GM21825 (cell line): ENCODE data around the gene ARHGEF39.
"Not testable (repeated sequence)": the region's sequence is repeated elsewhere in the genome, so short reads cannot be mapped to it uniquely, and the experiment has no call there.

Experiments used
- ATAC-seq: cut with Tn5 transposase; IDR thresholded peaks from one replicate; pipeline ENCODE4 v1.9.1; 2021; ENCODE audit warnings: mild to moderate bottlenecking, moderate library complexity; ENCODE audit not compliant: unreplicated experiment

ARHGEF39 gene

DNA sequence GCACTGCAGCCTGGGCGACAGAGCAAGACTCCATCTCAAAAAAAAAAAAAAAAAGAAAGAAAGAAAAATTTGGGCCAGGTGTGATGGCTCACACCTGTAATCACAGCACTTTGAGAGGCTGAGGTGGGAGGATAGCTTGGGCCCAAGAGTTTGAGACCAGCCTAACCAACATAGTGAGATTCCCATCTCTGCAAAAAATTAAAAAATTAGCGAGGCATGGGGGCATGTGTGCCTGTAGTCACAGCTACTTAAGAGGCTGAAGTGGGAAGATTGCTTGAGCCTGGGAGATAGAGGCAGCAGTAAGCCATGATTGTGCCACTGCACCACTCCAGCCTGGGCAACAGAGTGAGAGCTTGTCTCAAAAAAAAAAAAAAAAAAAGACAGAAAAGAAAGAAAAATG lies 11.4 kb downstream of the ARHGEF39 start:
- no peak for ATAC-seq

DNA sequence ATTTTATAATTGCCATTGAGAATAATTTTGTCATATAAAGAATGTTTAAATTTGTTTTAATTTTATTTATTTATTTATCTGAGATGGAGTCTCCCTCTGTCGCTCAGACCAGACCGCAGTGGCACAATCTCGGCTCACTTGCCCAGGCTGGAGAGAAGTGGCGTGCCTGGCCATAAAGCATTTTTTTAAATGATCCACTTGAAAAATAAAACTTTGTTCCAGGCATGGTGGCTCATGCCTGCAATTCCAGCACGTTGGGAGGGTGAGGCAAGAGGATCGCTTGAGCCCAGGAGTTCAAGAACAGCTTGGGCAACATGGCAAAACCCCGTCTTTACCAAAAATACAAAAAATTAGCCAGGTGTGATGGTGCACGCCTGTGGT lies 12.2 kb downstream of the ARHGEF39 start:
- ATAC-seq: no peak

DNA sequence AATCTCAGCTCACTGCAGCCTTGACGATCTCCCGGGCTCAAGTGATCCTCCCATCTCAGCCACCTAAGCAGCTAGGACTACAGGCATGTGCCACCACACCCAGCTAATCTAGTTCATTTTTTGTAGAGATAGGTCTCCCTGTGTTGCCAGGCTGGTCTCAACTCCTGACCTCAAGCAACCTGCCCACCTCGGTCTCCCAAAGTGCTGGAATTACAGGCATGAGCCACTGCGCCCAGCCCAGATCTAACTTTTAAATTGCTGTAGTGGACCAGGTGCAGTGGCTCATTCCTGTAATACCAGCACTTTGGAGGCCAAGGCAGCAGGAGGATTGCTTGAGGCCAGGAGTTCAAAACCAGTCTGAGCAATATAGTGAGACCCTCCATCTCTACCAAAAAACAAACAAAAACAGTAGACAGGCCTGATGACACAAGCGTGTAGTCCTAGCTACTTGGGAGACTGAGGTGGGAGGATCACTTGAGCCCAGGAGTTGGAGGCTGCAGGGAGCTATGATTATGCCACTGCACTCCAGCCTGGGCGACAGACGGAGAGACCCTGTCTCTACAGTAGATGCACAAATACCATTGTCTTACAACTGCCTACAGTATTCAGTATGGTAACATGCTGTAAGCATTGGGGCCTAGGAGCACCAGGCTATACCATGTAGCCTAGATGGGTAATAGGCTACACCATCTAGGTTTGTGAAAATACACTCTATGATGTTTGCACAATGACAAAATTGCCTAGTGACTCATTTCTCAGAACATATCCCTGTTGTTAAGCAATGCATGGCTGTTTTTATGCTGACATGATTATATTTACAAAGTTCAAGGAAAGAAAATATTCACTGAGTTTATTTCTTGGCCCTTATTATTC lies 12.8 kb downstream of the ARHGEF39 start:
- no peak for ATAC-seq

DNA sequence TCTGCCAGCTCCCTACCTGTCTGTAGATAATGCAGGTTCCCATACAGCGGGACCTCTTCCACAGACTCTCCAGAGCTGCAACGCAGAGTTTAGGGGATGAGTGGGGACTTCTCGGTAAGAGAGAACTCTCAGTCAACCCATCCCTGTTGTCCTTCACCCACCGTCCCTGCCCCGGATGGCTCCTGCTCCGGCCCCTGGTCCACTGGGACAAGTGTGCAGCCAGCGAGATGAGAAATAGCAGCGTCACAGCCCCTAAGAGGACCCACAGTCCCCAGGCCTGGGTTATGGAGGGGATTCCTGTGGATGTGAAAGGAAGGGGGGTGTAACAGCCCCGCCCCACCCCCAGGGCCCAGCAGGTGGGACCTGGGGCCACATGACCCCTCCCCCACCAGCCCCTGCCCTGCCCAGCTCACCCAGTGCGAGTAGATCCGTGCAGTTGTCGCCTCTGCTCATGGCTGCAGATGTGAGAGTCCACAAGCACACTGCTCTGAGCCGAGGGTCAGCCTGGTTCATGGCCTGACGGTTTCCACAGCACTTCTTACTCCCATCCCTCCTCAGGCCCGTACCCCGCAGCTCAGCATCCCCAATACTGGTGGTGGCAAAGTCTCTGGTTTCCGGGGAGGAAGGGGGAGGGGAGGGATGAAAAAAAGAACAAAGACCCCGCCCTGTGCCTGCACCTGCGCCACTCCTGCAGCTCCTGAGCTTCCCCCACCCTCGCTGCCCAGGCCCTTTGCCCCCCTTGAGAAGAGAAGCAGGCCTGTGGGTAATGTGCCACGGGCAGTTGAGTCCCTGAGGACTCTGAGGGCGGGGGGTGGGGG lies 14.4 kb downstream of the ARHGEF39 start, which contains the start of gene SIT1:
SIT1 (minus strand) TSS at position 591 of the 818 bp plus-strand sequence; CDS start at position 513, 78 bp downstream.
- no peak for ATAC-seq

DNA sequence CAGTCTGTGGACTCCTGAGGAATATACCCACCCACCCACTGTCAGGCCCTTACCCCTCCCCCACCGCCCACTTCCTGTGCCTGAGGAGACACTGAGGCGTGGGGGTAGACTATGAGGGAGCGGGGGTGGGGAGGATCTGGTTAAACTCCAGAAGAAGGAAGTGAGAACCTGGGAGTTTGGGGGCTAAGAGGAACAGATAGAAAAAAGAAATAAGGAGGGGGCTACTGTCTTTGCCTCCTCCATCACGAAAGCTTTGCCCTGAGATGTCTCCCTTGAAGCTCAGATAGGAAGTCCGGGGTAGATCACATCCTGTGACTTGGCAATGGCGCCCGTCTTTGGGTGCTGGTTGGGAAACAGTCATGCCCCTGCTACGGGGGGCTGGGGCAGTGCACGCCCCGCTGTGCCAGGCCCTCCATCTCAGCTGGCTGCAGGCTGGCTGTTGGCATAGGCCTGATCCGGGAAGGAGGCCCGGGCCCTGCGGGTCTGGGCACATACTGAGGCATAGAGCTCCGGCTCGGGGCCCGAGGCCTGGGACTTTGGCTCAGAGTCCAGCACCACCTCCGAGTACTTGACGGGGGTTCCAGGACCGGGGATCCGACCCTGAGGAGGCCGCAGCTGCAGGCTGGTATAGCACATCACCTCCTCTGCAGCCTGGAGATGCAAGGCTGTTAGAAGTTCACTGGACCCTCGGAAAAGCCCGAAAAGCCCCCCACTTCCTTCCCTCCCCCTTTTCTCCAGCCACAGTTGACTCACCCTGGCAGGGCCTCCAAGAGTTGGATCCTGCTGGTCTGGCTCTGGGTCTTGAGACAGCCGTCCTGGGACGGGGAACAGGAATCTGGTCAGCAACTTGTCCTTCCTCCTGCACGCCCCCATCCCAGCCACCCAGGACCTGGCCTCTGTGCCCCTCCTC lies 15.3 kb downstream of the ARHGEF39 start:
- ATAC-seq: no peak

DNA sequence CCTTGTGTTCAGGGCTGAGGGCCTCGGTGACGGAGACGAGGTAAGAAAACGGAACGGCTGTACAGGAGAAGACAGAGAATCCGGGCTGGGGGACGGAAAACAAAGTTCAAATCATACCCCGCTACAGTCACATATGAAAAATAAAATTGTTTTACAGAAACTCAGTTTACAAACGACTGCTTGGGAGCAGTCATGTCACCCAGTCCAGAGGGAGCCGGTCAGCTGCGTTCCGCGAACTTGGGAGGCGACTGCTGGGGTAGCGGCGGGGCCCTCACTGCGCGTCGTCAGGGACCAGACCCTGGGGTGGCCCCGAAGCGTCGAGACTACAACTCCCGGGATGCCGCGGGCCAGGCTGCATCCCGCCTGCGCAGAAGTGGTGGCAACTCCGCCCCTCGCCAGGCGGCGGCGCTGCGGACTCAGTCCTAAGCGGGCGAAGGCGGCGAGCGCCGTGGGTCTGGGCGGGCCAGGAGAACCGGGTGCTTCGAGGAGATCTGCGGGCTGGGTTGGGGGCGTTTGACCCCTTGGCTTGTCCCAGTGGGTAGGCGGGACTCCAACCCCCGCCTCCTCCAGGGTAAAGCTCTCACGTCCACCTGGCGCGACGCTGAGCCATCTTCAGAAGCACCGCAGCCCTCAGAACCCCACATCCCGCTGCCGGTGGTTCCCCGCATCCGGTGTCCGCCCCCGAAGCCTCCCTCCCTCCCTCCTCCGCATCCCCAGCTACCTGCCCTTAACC lies 18.3 kb downstream of the ARHGEF39 start:
- ATAC-seq: peak; percentile 85

DNA sequence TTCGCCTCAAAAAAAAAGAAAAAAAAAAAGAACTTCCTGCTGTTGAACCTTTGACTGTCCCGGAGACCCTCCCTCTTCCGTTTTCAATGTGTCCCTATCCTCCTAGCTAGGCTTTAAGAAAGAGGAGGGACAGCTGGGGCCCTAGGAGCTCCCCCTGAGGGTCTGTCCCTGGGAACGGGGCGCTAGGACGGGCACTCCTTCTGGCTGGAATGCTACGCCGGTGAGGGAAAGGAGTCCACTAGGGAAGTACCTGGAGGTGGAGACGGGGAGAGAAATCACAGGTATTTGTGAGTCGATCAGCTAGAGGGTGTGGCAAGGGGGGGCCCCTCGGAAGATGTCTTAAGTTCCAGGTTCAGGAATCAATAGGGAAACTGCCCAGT lies 18.9 kb downstream of the ARHGEF39 start:
- no peak for ATAC-seq

DNA sequence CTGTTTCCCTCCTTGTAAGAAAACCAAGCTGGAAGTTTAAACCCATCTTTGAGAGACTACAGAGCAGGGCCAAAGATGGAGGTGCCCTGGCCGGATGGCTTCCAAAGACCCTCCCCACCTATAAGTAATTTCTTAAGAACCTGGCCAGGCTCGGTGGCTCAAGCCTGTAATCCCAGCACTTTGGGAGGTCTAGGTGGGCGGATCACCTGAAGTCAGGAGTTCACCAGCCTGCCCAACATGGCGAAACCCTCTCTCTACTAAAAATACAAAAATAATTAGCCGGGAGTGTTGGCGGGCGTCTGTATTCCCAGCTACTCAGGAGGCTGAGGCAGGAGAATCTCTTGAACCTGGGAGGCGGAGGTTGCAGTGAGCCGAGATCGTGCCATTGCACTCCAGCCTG lies 19.3 kb downstream of the ARHGEF39 start:
- ATAC-seq: not testable (repeated sequence)

DNA sequence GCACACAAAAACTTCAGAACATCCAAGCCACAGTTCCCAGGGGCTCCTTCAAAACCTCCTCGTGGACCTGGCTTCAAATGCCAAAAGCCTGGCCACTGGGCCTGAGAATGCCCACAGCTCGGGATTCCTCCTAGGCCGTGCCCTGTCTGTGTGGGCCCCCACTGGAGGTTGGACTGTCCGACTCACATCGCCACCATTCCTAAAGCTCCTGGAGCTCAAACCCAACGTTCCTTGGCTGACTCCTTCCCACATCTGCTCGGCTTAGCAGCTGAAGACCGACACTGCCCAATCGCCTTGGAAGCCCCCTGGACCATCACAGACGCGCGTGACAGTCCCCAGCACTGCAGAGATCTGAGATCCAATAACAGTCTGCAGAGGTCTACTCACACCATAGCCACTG lies 21.9 kb downstream of the ARHGEF39 start:
- ATAC-seq: no peak

DNA sequence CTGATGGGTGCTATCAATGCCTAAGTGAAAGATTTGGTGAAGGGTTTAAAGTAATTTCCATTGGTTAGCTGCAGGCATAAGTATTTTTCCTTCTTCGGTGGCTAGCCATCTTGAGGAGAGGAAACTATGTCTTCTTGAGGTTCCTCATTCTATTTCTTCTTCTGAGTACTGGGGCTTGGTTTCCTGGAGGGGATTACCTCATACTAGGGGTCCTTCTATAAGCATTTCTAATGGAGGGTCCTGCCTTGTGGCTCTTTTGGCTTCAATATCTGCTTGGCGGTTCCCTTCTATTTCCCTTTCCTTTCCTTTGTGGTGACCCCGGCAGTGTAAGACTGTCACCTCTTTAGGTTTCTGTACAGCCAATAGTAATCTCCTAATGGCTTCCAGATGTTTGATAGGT lies 23.5 kb downstream of the ARHGEF39 start:
- not testable (repeated sequence) for ATAC-seq

DNA sequence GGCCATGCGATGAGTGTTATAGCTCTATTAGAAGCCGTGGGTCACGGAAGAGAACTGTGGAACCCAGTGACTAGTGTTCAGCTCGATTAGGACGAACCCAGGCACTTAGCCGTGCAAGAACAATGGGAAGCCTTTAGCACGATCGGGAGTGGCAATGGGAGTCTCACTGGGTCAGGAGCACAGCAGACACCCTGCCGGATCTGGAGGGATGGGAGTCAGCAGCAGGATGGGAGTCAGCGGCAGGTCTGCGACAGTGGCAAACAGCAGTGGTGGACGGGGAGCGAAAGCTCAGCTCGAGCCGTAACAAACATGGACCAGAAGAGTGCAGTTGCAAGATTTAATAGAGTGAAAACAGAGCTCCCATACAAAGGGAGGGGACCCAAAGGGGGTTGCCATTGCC lies 24.6 kb downstream of the ARHGEF39 start:
- ATAC-seq: not testable (repeated sequence)

DNA sequence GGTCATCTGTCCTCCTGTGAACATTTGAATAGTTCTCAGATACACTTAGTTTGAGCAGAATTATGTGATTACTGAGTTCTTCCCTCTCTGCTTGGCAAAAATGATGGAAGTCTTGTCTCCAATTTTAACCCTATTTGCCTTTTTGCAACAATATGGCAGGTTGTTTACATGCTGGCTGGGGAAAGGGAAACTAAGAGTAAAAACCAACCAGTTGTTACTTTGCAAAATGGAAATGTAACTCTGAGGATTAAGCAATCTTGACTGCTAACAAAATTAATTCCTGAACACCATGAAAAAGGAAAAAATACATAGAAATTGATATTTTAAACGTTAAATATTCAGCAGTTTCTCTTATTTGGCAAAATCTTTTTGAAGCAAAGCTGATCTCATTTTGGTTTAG lies 25.4 kb downstream of the ARHGEF39 start:
- no peak for ATAC-seq

DNA sequence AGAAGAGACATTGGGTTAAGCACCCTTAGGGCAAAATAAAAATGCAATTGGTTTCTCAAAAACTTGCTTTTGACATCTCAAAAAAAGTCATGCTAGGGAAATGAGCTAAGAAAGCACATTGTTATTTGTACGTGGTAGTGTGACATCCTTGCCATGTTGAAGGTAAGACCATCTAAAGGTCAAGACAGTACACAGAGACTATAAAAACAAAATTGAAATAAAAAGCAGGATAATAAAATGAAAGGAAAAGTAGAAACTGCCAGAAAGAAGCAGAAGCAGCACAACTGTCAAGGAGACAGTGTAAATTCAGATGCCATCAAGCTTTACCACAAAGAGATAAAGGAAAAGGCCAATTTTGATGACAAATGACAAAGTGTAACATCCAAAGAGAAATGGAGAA lies 25.8 kb downstream of the ARHGEF39 start:
- not testable (repeated sequence) for ATAC-seq

DNA sequence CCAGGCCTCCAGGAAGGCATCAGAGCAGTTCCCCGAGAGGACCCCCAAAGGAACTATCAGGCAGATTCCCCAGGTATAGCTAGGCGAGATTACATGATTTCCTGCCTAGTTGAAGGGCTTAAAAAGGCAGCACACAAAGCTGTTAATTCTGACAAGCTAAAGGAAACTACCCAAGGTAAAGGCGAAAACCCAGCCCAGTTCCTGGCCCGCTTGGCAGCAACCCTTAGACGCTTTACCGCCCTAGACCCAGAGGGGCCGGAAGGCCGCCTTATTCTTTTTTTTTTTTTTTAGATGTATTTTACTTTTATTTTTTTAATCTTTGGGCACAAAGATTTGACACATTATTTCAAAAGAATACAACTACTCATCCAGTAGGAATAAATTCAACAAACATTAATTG lies 26.2 kb downstream of the ARHGEF39 start:
- not testable (repeated sequence) for ATAC-seq

DNA sequence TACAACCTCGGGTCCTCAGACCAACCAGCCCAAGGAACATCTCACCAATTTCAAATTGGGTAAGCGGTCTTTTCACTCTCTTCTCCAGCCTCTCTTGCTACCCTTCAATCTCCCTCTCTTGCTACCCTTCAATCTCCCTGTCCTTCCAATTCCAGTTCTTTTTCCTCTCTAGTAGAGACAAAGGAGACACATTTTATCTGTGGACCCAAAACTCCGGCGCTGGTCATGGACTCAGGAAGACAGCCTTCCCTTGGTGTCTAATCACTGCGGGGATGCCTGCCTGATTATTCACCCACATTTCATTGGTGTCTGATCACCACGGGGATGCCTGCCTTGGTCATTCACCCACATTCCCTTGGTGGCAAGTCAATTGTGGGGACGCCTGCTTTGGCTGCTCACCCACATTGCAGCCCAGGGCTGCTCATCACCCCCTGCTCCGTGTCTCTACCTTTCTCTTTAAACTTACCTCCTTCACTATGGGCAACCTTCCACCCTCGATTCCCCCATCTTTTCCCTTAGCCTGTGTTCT lies 27.5 kb downstream of the ARHGEF39 start:
- ATAC-seq: not testable (repeated sequence)

DNA sequence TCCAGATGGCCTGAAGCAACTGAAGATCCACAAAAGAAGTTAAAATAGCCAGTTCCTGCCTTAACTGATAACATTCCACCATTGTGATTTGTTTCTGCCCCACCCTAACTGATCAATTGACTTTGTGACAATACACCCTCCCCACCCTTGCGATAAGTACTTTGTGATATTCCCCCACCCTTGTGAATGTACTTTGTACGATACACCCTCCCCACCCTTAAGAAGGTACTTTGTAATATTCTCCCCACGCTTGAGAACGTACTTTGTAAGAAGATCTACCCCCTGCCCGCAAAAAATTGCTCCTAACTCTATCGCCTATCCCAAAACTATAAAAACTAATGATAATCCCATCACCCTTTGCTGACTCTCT lies 28.1 kb downstream of the ARHGEF39 start:
- ATAC-seq: not testable (repeated sequence)

DNA sequence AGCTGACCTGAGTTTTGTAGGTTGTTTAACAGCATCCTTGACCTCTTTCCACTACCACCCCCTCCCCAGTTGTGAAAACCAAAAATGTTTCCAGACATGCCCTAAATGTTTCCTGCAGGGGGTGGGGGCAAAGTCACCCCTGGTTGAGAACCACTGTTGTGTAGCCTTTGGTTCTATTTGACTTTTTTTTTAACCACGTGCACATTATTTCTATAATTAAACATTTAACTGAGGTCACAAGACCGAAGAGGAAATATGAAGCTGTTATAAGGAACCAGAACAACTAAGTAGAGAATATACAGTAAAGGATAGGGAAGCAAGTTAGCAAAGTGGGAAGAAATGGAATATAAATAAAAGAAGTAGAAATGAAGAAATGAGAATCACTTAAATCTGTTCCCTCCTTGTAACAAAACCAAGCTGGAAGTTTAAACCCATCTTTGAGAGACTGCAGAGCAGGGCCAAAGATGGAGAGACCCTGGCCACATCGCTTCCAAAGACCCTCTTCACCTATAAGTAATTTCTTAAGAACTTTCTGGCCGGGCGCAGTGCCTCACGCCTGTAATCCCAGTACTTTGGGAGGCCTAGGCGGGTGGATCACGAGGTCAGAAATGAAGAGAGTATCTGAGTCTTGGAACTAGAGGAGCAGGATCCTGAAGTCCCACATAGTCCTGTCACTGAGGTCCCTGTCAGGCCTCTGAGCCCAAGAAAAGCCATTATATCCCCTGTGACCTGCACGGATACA lies 28.7 kb downstream of the ARHGEF39 start:
- ATAC-seq: no peak

DNA sequence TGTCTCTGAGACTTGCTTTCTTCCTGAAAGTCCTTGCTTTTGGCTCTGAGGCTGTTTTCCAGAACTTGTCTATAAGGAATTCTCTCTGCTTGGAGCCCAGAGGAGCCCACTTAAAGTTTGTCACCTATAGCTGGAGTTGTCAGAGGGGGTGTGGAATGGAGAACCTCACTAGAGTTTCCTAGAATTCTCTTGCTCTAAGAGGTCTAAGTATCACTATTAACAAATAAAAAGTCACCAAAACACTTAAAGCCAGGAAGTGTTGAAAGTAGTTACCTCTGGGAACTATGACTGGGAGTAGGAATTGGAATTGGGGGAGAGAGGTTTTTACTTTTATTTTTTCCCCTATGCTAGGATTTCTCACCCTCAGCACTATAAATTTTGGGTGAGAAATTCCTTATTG lies 29.3 kb downstream of the ARHGEF39 start:
- no peak for ATAC-seq

DNA sequence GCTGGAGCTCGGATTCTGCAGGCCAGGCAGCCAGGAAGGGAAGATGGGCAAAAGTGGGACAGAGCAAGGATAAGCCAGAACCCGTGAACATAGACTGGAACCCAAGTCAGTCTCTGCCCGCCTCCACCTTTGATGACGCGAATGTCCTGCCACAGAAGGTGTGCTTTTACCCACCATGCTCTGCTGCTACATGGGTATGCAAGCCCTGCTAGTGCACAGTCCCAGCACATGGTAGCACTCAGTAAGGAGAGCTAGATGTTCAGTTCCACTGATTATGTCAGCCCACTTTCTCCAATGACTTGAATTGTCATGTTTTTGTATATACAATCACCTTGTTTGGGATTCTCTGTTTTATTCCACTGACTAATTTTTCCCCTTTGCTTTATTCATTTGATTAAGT lies 35.4 kb downstream of the ARHGEF39 start:
- ATAC-seq: no peak
